Breast epithelium (tissue), 4 donors: ENCODE data around the gene PPP1R11. TPM values are rescaled to one million over a fixed set of nuclear protein-coding genes. Genes with fewer than 3 reads are reported as not detected.

Source experiments
- DNase-seq, 2 donors: peaks; one replicate each; pipeline ENCODE4 v3.0.0-alpha.2; 2019; ENCODE audit warnings: low spot score in 2 of 2
- H3K27ac ChIP-seq, 2 donors: fragments of 200-600 bp; sonication (generic) in 1 of 2; one replicate each; pipeline ENCODE4 v1.5.1; 2016 to 2019; ENCODE audit warnings: mild to moderate bottlenecking in 1 of 2
- H3K27me3 ChIP-seq, 2 donors: fragments of 200-600 bp; sonication (generic) in 1 of 2; one replicate each; pipeline versions ENCODE4 v1.5.1 to v1.6.0; 2017 to 2019; ENCODE audit warnings: control low read depth in 1 of 2, mild to moderate bottlenecking in 1 of 2
- H3K36me3 ChIP-seq: fragments of 200-600 bp; one replicate; pipeline ENCODE4 v1.5.1; 2019
- H3K4me1 ChIP-seq, 2 donors: fragments of 200-600 bp; sonication (generic); one replicate each; pipeline ENCODE4 v1.5.1; 2016 to 2019; ENCODE audit warnings: control low read depth in 1 of 2
- H3K4me3 ChIP-seq, 3 donors: fragments of 200-600 bp; sonication (generic); 1 replicate in 2 of 3; 2 replicates in 1 of 3; pipeline ENCODE4 v1.5.1; 2016 to 2019; ENCODE audit warnings: mild to moderate bottlenecking in 3 of 3, moderate library complexity in 2 of 3
- H3K9me3 ChIP-seq, 2 donors: fragments of 200-600 bp; sonication (generic) in 1 of 2; one replicate each; pipeline ENCODE4 v1.5.1; 2016 to 2019; ENCODE audit warnings: control low read depth in 1 of 2
- CTCF ChIP-seq, 3 donors: fragments of 450-650 bp; IDR thresholded peaks; one replicate each; pipeline ENCODE4 v1.5.1; 2016 to 2017; ENCODE audit warnings: antibody characterized with exemption in 3 of 3, mild to moderate bottlenecking in 3 of 3, moderate library complexity in 3 of 3
- POLR2A ChIP-seq: fragments of 450-650 bp; IDR thresholded peaks from one replicate; pipeline ENCODE4 v1.6.1; 2016; ENCODE audit warnings: antibody characterized with exemption, mild to moderate bottlenecking, moderate library complexity
- POLR2AphosphoS5 ChIP-seq, 3 donors: sonication (generic); formaldehyde crosslinking; IDR thresholded peaks; one replicate each; pipeline ENCODE4 v1.6.1; 2017; ENCODE audit warnings: antibody characterized with exemption in 3 of 3
- intact Hi-C: fragments of 100-400 bp; cut with DNase I; formaldehyde crosslinking; loops from one replicate; pipeline ENCODE4 v1.15.1; 2023; ENCODE audit warnings: low total_unique reads
- total RNA-seq, 3 donors: library from RNA; depleted of rRNA; stranded (reverse); fragments of >200 nt; gene quantifications; one replicate each; pipeline ENCODE4 v1.1.0, GENCODE V29; 2016

The PPP1R11 gene
- total RNA-seq, 3 donors from 2014 or later: 28.2 to 43.5 (median 35.8) TPM

- Histone ChIP-seq H3K4me3 (no peak overlapping the region), H3K27me3 (peaks cover 0 to 17% of the 10 kb centered on the region in 2 donors), H3K4me1 (peaks cover 4 to 19% of the 10 kb centered on the region in 2 donors), H3K36me3 (no peaks in the 10 kb centered on the region), H3K9me3 (no peaks in the 10 kb centered on the region), H3K27ac (no peak overlapping the region)
- no peak for DNase-seq
- intact Hi-C loops: loop anchor here (5.0 kb wide), 1 partner anchor 1403 kb away; no protein-coding TSS in a partner anchor
- TF ChIP-seq POLR2AphosphoS5 (IDR thresholded peaks at IDR 0.05) (no peak), CTCF (IDR thresholded peaks at IDR 0.05) (no peak), POLR2A (no peak)
Observed at GRCh38 chr6:30104661-30105060, 37.7 kb downstream of the PPP1R11 start.

- Histone ChIP-seq H3K4me3 (no peak overlapping the region), H3K27ac (no peak overlapping the region), H3K27me3 (peaks cover 0 to 38% of the 10 kb centered on the region in 2 donors), H3K4me1 (no peaks in the 10 kb centered on the region), H3K36me3 (no peaks in the 10 kb centered on the region), H3K9me3 (no peaks in the 10 kb centered on the region)
- intact Hi-C loops: no loop called here
- TF ChIP-seq POLR2A (no peak), POLR2AphosphoS5 (IDR thresholded peaks at IDR 0.05) (no peak), CTCF (IDR thresholded peaks at IDR 0.05) (no peak)
- DNase-seq: no peak
Observed at GRCh38 chr6:30111266-30111856, 44.4 kb downstream of the PPP1R11 start.

GRCh38 chr6:30112402-30112994 is 45.5 kb downstream of the PPP1R11 start:
- no peak for DNase-seq
- no peaks in the 10 kb centered on the region for H3K4me1 ChIP-seq
- peaks cover 0 to 41% of the 10 kb centered on the region in 2 donors for H3K27me3 ChIP-seq
- H3K36me3 ChIP-seq: no peaks in the 10 kb centered on the region
- no peaks in the 10 kb centered on the region for H3K9me3 ChIP-seq
- intact Hi-C loops: no loop called here
- H3K27ac ChIP-seq: no peak overlapping the region
- TF ChIP-seq POLR2A: no peak
- TF ChIP-seq POLR2AphosphoS5 (IDR thresholded peaks at IDR 0.05): no peak
- no peak for TF ChIP-seq CTCF (IDR thresholded peaks at IDR 0.05)
- H3K4me3 ChIP-seq: no peak overlapping the region

- Histone ChIP-seq H3K27me3 (peaks cover 0 to 38% of the 10 kb centered on the region in 2 donors), H3K4me1 (no peaks in the 10 kb centered on the region), H3K36me3 (no peaks in the 10 kb centered on the region), H3K4me3 (no peak within 1 kb of the TSS), H3K27ac (no peak within 1 kb of the TSS), H3K9me3 (no peaks in the 10 kb centered on the region)
- DNase-seq: no peak
- intact Hi-C loops: no loop called here
- no peak for TF ChIP-seq POLR2A
Observed at GRCh38 chr6:30113003-30113759, 46.2 kb downstream of the PPP1R11 start, which contains the start of gene TRIM31. Gene TRIM31, minus strand, starts transcription at chr6:30113090. Its CDS starts 285 bp downstream, at chr6:30112805.

GRCh38 chr6:30113841-30114240 is 46.8 kb downstream of the PPP1R11 start:
- DNase-seq: no peak
- TF ChIP-seq POLR2AphosphoS5 (IDR thresholded peaks at IDR 0.05): no peak
- TF ChIP-seq CTCF (IDR thresholded peaks at IDR 0.05): no peak
- no peak for TF ChIP-seq POLR2A
- no peak overlapping the region for H3K4me3 ChIP-seq
- intact Hi-C loops: no loop called here
- no peaks in the 10 kb centered on the region for H3K4me1 ChIP-seq
- no peaks in the 10 kb centered on the region for H3K36me3 ChIP-seq
- H3K9me3 ChIP-seq: no peaks in the 10 kb centered on the region
- H3K27me3 ChIP-seq: peaks cover 0 to 35% of the 10 kb centered on the region in 2 donors
- H3K27ac ChIP-seq: no peak overlapping the region
